ENCODE results near the gene FAR2. TPM values are rescaled to one million over a fixed set of nuclear protein-coding genes. Genes with fewer than 3 reads are reported as not detected.
"Not testable (repeated sequence)": the region's sequence is repeated elsewhere in the genome, so short reads cannot be mapped to it uniquely, and the experiment has no call there.

FAR2 gene
- total RNA-seq, 1 experiment from 2014 or later = 22.1 TPM

DNA sequence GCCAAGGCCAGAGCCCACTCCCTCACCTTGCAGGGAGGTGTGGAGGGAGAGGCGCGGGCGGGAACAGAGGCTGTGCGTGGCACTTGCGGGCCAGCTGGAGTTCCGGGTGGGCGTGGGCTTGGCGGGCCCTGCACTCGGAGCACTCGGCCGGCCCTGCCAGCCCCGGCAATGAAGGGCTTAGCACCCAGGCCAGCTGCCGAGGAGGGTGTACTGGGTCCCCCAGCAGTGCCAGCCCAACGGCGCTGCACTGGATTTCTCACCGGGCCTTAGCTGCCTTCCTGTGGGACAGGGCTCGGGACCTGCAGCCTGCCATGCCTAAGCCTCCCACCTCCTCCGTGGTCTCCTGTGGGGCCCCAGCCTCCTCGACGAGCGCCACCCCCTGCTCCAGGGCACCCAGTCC is 107.5 kb downstream of the FAR2 start:
- no peak for DNase-seq
- no peaks in the 10 kb centered on the region for H3K79me1 ChIP-seq (ENCODE audit: insufficient read depth, low read depth, low read length, poor library complexity, severe bottlenecking)
- H2AK5ac ChIP-seq (ENCODE audit: insufficient read length, low read length) = no peak overlapping the region
- no peak overlapping the region for H3K4me2 ChIP-seq (ENCODE audit: insufficient read depth, insufficient read length, low read length)
- Mint-ChIP-seq H3K4me1 (no peaks in the 10 kb centered on the region), H3K36me3 (ENCODE audit: insufficient read depth in 1 of 3, low read depth in 3 of 3) (peaks cover 5 to 6% (median 5%) of the 10 kb centered on the region in 3 experiments; a peak in 5 of 7 replicates), H3K4me3 (no peak overlapping the region), H3K27me3 (ENCODE audit: low read depth) (peaks cover 2% of the 10 kb centered on the region), H3K27ac (no peak overlapping the region), H3K9me3 (peaks cover 0 to 4% of the 10 kb centered on the region in 2 experiments; a peak in 2 of 5 replicates)
- H4K91ac ChIP-seq (ENCODE audit: insufficient read length, low read depth, low read length) = no peak overlapping the region
- no peak overlapping the region for H3T11ph ChIP-seq (ENCODE audit: low read length)
- H2BK20ac ChIP-seq (ENCODE audit: low read depth, low read length, poor library complexity, severe bottlenecking) = no peak overlapping the region
- WGBS (ENCODE audit: extremely low coverage, insufficient read length, low lambda C conversion rate) = no CpG with 5 or more reads among the region's 21 CpGs
- H3K18ac ChIP-seq (ENCODE audit: insufficient read length, low read depth, low read length) = no peak overlapping the region
- no peak overlapping the region for H2BK15ac ChIP-seq (ENCODE audit: low read depth, low read length)
- no peak overlapping the region for H4K5ac ChIP-seq (ENCODE audit: insufficient read length, low read depth, low read length)
- no peak overlapping the region for H3K14ac ChIP-seq (ENCODE audit: insufficient read depth, low read length)
- no peaks in the 10 kb centered on the region for H3K27me3 ChIP-seq (ENCODE audit: insufficient read depth, low read length)
- TF ChIP-seq, protein P1, sequence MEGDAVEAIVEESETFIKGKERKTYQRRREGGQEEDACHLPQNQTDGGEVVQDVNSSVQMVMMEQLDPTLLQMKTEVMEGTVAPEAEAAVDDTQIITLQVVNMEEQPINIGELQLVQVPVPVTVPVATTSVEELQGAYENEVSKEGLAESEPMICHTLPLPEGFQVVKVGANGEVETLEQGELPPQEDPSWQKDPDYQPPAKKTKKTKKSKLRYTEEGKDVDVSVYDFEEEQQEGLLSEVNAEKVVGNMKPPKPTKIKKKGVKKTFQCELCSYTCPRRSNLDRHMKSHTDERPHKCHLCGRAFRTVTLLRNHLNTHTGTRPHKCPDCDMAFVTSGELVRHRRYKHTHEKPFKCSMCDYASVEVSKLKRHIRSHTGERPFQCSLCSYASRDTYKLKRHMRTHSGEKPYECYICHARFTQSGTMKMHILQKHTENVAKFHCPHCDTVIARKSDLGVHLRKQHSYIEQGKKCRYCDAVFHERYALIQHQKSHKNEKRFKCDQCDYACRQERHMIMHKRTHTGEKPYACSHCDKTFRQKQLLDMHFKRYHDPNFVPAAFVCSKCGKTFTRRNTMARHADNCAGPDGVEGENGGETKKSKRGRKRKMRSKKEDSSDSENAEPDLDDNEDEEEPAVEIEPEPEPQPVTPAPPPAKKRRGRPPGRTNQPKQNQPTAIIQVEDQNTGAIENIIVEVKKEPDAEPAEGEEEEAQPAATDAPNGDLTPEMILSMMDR (conservative IDR thresholded peaks at IDR 0.05) = no peak
- H3K23ac ChIP-seq (ENCODE audit: insufficient read length, low read depth, low read length) = no peak overlapping the region
- no peak overlapping the region for H4K8ac ChIP-seq (replicated peaks; ENCODE audit: insufficient read length, low read depth, low read length)
- H3K79me2 ChIP-seq (ENCODE audit: insufficient read depth, low read length) = no peaks in the 10 kb centered on the region
- H2BK5ac ChIP-seq (ENCODE audit: insufficient read length, low read length) = no peak overlapping the region
- no peak overlapping the region for H3K27ac ChIP-seq (ENCODE audit: insufficient read length, low read depth, low read length)
- H3K56ac ChIP-seq (ENCODE audit: insufficient read length, low read depth, low read length) = no peak overlapping the region
- no peaks in the 10 kb centered on the region for H3K4me1 ChIP-seq (ENCODE audit: insufficient read depth, low read length)
- H2BK120ac ChIP-seq (ENCODE audit: low read depth, low read length, poor library complexity, severe bottlenecking) = no peak overlapping the region
- no peak overlapping the region for H3K4ac ChIP-seq (ENCODE audit: low read depth, low read length)
- H3K23me2 ChIP-seq (ENCODE audit: insufficient read length, low read depth, low read length, poor library complexity, severe bottlenecking) = no peaks in the 10 kb centered on the region
- H4K20me1 ChIP-seq (ENCODE audit: control insufficient read depth, insufficient read depth, insufficient read length) = no peaks in the 10 kb centered on the region
- no peak overlapping the region for H2AFZ ChIP-seq (ENCODE audit: low read length)
- H3K9me3 ChIP-seq (ENCODE audit: control insufficient read depth, low read depth, low read length) = no peaks in the 10 kb centered on the region
- H3K9ac ChIP-seq (ENCODE audit: extremely low read depth, insufficient read length, low read length) = no peak overlapping the region
- no peak overlapping the region for H2BK12ac ChIP-seq (ENCODE audit: insufficient read length, low read depth, low read length)

DNA sequence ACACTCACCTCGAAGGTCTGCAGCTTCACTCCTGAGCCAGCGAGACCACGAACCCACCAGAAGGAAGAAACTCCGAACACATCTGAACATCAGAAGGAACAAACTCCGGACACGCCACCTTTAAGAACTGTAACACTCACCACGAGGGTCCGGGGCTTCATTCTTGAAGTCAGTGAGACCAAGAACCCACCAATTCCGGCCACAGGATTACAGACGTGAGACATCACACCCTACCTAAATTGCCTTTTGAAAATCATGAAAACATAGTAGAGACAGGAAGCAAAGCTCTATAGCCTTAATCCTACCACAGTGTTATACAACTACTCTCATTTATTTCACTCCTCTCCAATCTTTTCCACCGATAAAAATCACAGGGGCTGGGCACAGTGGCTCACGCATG is 108.6 kb downstream of the FAR2 start:
- H3K27ac ChIP-seq (ENCODE audit: insufficient read length, low read depth, low read length); H2BK120ac ChIP-seq (ENCODE audit: low read depth, low read length, poor library complexity, severe bottlenecking); H3K79me1 ChIP-seq (ENCODE audit: insufficient read depth, low read depth, low read length, poor library complexity, severe bottlenecking); H3K9ac ChIP-seq (ENCODE audit: extremely low read depth, insufficient read length, low read length); H3K18ac ChIP-seq (ENCODE audit: insufficient read length, low read depth, low read length); H3K4ac ChIP-seq (ENCODE audit: low read depth, low read length); H2BK5ac ChIP-seq (ENCODE audit: insufficient read length, low read length); DNase-seq; H3K23me2 ChIP-seq (ENCODE audit: insufficient read length, low read depth, low read length, poor library complexity, severe bottlenecking); H4K8ac ChIP-seq (replicated peaks; ENCODE audit: insufficient read length, low read depth, low read length); H3T11ph ChIP-seq (ENCODE audit: low read length); H3K23ac ChIP-seq (ENCODE audit: insufficient read length, low read depth, low read length); H2AK5ac ChIP-seq (ENCODE audit: insufficient read length, low read length); H3K27me3 Mint-ChIP-seq (ENCODE audit: low read depth); H3K9me3 ChIP-seq (ENCODE audit: control insufficient read depth, low read depth, low read length); H3K27ac Mint-ChIP-seq; H4K91ac ChIP-seq (ENCODE audit: insufficient read length, low read depth, low read length); H3K27me3 ChIP-seq (ENCODE audit: insufficient read depth, low read length); H2BK15ac ChIP-seq (ENCODE audit: low read depth, low read length); H2AFZ ChIP-seq (ENCODE audit: low read length); H3K14ac ChIP-seq (ENCODE audit: insufficient read depth, low read length); H3K79me2 ChIP-seq (ENCODE audit: insufficient read depth, low read length); H3K36me3 Mint-ChIP-seq (ENCODE audit: insufficient read depth in 1 of 3, low read depth in 3 of 3); H3K4me1 Mint-ChIP-seq; H2BK12ac ChIP-seq (ENCODE audit: insufficient read length, low read depth, low read length); H4K20me1 ChIP-seq (ENCODE audit: control insufficient read depth, insufficient read depth, insufficient read length); H3K4me1 ChIP-seq (ENCODE audit: insufficient read depth, low read length); H4K5ac ChIP-seq (ENCODE audit: insufficient read length, low read depth, low read length); H3K4me3 Mint-ChIP-seq; H2BK20ac ChIP-seq (ENCODE audit: low read depth, low read length, poor library complexity, severe bottlenecking); H3K56ac ChIP-seq (ENCODE audit: insufficient read length, low read depth, low read length); H3K9me3 Mint-ChIP-seq; H3K4me2 ChIP-seq (ENCODE audit: insufficient read depth, insufficient read length, low read length): not testable (repeated sequence)
- 100% methylated on average over 1 of the region's 12 CpGs for WGBS (ENCODE audit: extremely low coverage, insufficient read length, low lambda C conversion rate)
